Panc1 (cell line): ENCODE measurements around the gene ELAPOR1. TPM values are rescaled to one million over a fixed set of nuclear protein-coding genes. Genes with fewer than 3 reads are reported as not detected.

Source experiments
- ATAC-seq: fragments of 200-7000 bp; cut with Tn5 transposase; 2 replicates; pipeline ENCODE4 v1.9.1; 2020; ENCODE audit warnings: mild to moderate bottlenecking, moderate library complexity
- BruUV-seq: library from RNA; stranded (reverse); fragments of 400-500 nt; replicated peaks from 2 replicates; lab custom pipeline; 2021; lab: Mats Ljungman, UMichigan
- CTCF ChIA-PET: fragments of 300-600 bp; sonication (Branson Sonifier 250); formaldehyde crosslinking; loops from one replicate; lab custom pipeline; 2022; ENCODE audit warnings: antibody characterized with exemption; lab: Charles Lee
- POLR2A ChIA-PET: fragments of 300-600 bp; sonication (Branson Sonifier 250); formaldehyde crosslinking; loops from one replicate; lab custom pipeline; 2022; ENCODE audit warnings: antibody characterized with exemption; lab: Charles Lee
- DNase-seq: peaks from one replicate; pipeline ENCODE4 v3.0.0-alpha.2; 2010; ENCODE audit warnings: low read depth, low spot score
- H3K27ac ChIP-seq: 2 replicates; pipeline ENCODE4 v1.5.1; 2011; ENCODE audit warnings: mild to moderate bottlenecking, low read length, inconsistent platforms
- H3K27me3 ChIP-seq: fragments of 200-500 bp; sonication (Bioruptor generic); 2 replicates; pipeline ENCODE4 v1.6.0; 2014; ENCODE audit warnings: low read length, inconsistent platforms; ENCODE audit not compliant: control insufficient read depth, insufficient read depth
- H3K36me3 ChIP-seq: fragments of 200-500 bp; sonication (Bioruptor generic); 2 replicates; pipeline ENCODE4 v1.5.1; 2014; ENCODE audit warnings: inconsistent platforms, mild to moderate bottlenecking, low read length, moderate library complexity; ENCODE audit not compliant: control insufficient read depth, insufficient read depth
- H3K4me1 ChIP-seq: 2 replicates; pipeline ENCODE4 v1.5.1; 2011; ENCODE audit warnings: inconsistent platforms, mild to moderate bottlenecking, low read length, moderate library complexity; ENCODE audit not compliant: control insufficient read depth, insufficient read depth
- H3K4me3 ChIP-seq, 2 experiments: 2 replicates each; pipeline ENCODE4 v1.5.1; 2011 to 2012; ENCODE audit warnings: low read depth in 2 of 2, low read length in 2 of 2, mild to moderate bottlenecking in 2 of 2, inconsistent platforms in 1 of 2, moderate library complexity in 1 of 2
- H3K9me3 ChIP-seq: fragments of 200-500 bp; sonication (Bioruptor generic); 2 replicates; pipeline ENCODE4 v1.5.1; 2014; ENCODE audit warnings: low read depth, mild to moderate bottlenecking, inconsistent platforms, low read length, moderate library complexity; ENCODE audit not compliant: control insufficient read depth, insufficient read depth
- POLR2AphosphoS5 ChIP-seq: IDR thresholded peaks from 2 replicates; pipeline ENCODE4 v1.6.1; 2012; ENCODE audit warnings: mild to moderate bottlenecking, low read depth, low read length, moderate library complexity
- SIN3A ChIP-seq: IDR thresholded peaks from 2 replicates; pipeline ENCODE4 v1.6.1; 2012; ENCODE audit warnings: low read depth, mild to moderate bottlenecking, low read length, moderate library complexity, borderline replicate concordance; ENCODE audit not compliant: insufficient read depth
- TCF7L2 ChIP-seq: IDR thresholded peaks from 2 replicates; pipeline ENCODE4 v1.6.1; 2011; ENCODE audit warnings: mild to moderate bottlenecking, low read depth, low read length, inconsistent platforms
- in situ Hi-C: cut with HindIII; loops from 2 replicates; pipeline ENCODE4 v1.10.0; 2016; ENCODE audit warnings: low sequenced_read_pairs, low pct_unique_long_range_greater_than_20kb
- intact Hi-C: fragments of 100-400 bp; cut with micrococcal nuclease; formaldehyde crosslinking; loops from one replicate; pipeline ENCODE4 v1.10.0; 2022; ENCODE audit not compliant: unreplicated experiment
- total RNA-seq: library from RNA; stranded (reverse); gene quantifications from one replicate; pipeline ENCODE4 v1.2.1, GENCODE V29; 2021; ENCODE audit not compliant: unreplicated experiment
- TF ChIP-seq, protein P1 (sequence below), 2 experiments: IDR thresholded peaks; 2 replicates each; pipeline ENCODE4 v1.6.1; 2011 to 2012; ENCODE audit warnings: low read depth in 2 of 2, control low read depth in 1 of 2, low read length in 1 of 2, mild to moderate bottlenecking in 1 of 2, moderate library complexity in 1 of 2; ENCODE audit not compliant: insufficient read depth in 1 of 2
- TF ChIP-seq, protein P2 (sequence below): fragments of 450-650 bp; IDR thresholded peaks from 2 replicates; pipeline ENCODE4 v1.5.1; 2017; ENCODE audit warnings: mild to moderate bottlenecking

ELAPOR1 gene
- total RNA-seq, 1 experiment from 2014 or later: 0.28 TPM

DNA sequence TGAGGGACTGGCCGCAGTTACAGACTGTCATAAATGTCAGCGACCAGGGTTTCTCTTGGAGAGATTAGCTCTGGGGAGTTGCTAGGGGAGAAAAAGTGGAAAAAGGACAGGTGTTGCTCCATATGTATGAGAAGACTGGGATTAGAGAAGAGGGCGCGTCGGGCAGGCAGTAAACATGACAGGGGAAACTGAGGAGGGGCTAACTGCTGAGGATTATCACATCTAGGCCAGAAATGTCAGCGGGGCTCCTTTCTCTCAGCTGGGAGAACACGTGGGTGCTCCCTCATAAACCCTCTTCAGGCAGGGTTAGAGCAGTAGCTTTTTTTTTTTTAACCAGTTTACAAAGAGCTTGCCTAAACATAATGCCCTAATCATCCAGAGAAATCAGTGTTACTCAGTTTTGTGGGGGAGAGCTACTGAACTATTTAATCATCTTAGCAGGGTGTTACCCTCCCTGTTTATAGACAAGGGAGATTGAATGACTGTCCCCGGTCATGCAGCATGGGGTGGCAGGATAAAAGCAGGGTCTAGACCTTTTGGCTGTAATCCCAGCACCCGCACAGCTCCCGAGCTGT, 35.2 kb downstream of the ELAPOR1 start:
- H3K27ac ChIP-seq: no peak overlapping the region
- ChIA-PET CTCF (no interaction called here), POLR2A (no interaction called here)
- no peak overlapping the region for H3K4me3 ChIP-seq
- BruUV-seq: no TSS peak
- ATAC-seq (no peak), DNase-seq (no peak)
- H3K27me3 ChIP-seq: no peaks in the 10 kb centered on the region
- H3K4me1 ChIP-seq: no peaks in the 10 kb centered on the region
- H3K36me3 ChIP-seq: no peaks in the 10 kb centered on the region
- no peaks in the 10 kb centered on the region for H3K9me3 ChIP-seq
- intact Hi-C loops: no loop called here
- TF ChIP-seq POLR2AphosphoS5 (no peak), TCF7L2 (no peak)
- TF ChIP-seq, protein P1, sequence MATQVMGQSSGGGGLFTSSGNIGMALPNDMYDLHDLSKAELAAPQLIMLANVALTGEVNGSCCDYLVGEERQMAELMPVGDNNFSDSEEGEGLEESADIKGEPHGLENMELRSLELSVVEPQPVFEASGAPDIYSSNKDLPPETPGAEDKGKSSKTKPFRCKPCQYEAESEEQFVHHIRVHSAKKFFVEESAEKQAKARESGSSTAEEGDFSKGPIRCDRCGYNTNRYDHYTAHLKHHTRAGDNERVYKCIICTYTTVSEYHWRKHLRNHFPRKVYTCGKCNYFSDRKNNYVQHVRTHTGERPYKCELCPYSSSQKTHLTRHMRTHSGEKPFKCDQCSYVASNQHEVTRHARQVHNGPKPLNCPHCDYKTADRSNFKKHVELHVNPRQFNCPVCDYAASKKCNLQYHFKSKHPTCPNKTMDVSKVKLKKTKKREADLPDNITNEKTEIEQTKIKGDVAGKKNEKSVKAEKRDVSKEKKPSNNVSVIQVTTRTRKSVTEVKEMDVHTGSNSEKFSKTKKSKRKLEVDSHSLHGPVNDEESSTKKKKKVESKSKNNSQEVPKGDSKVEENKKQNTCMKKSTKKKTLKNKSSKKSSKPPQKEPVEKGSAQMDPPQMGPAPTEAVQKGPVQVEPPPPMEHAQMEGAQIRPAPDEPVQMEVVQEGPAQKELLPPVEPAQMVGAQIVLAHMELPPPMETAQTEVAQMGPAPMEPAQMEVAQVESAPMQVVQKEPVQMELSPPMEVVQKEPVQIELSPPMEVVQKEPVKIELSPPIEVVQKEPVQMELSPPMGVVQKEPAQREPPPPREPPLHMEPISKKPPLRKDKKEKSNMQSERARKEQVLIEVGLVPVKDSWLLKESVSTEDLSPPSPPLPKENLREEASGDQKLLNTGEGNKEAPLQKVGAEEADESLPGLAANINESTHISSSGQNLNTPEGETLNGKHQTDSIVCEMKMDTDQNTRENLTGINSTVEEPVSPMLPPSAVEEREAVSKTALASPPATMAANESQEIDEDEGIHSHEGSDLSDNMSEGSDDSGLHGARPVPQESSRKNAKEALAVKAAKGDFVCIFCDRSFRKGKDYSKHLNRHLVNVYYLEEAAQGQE (IDR thresholded peaks at IDR 0.05; ENCODE audit: insufficient read depth in 1 of 2, low read depth in 2 of 2, low read length in 1 of 2): no peak
- TF ChIP-seq, protein P2, sequence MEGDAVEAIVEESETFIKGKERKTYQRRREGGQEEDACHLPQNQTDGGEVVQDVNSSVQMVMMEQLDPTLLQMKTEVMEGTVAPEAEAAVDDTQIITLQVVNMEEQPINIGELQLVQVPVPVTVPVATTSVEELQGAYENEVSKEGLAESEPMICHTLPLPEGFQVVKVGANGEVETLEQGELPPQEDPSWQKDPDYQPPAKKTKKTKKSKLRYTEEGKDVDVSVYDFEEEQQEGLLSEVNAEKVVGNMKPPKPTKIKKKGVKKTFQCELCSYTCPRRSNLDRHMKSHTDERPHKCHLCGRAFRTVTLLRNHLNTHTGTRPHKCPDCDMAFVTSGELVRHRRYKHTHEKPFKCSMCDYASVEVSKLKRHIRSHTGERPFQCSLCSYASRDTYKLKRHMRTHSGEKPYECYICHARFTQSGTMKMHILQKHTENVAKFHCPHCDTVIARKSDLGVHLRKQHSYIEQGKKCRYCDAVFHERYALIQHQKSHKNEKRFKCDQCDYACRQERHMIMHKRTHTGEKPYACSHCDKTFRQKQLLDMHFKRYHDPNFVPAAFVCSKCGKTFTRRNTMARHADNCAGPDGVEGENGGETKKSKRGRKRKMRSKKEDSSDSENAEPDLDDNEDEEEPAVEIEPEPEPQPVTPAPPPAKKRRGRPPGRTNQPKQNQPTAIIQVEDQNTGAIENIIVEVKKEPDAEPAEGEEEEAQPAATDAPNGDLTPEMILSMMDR: no peak
- in situ Hi-C loops: no loop called here

DNA sequence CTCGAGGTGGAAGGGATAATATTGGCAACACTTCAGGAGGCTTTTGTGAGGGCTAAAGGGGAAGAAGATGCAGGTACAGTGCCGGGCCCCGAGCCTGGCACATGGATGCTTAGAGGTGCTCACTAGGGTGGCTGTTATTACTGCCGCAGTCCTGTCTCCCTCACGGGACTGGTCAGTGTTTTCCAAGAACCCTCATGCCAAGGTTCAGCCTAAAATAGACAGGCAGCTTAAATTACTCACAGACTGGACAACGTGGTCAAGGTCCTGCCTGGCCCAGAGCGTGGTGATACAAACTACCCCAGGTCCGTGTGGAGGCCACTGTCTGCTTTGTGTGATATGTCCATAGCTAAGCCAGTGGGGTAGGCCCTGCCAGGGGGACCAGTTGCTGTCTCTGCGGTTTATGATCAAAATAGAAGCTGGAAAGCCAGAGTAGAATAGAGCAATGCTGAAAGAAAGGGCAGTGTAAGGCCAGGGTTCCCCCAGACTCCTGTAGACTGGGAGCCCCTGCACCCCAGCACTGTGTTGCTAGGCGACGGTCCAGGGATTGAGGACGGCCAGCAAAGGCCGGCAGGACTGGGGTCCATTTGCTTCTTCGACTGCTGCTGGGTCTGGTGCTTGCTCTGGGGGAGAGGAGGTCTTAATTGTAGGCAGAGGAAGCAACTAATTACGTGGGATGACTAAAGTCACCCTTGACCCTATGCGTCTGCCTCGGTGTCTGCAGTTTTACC, 36.1 kb downstream of the ELAPOR1 start:
- Histone ChIP-seq H3K4me1 (no peaks in the 10 kb centered on the region), H3K9me3 (no peaks in the 10 kb centered on the region), H3K4me3 (no peak overlapping the region), H3K27me3 (no peaks in the 10 kb centered on the region), H3K36me3 (no peaks in the 10 kb centered on the region), H3K27ac (no peak overlapping the region)
- BruUV-seq: no TSS peak
- POLR2A ChIA-PET: no interaction called here
- in situ Hi-C loops: no loop called here
- DNase-seq: no peak
- no peak for ATAC-seq
- no peak for TF ChIP-seq POLR2AphosphoS5
- no peak for TF ChIP-seq TCF7L2
- TF ChIP-seq, protein P2: no peak
- TF ChIP-seq SIN3A: no peak
- TF ChIP-seq, protein P1 (IDR thresholded peaks at IDR 0.05; ENCODE audit: insufficient read depth in 1 of 2, low read depth in 2 of 2, low read length in 1 of 2): no peak
- CTCF ChIA-PET: no interaction called here
- intact Hi-C loops: no loop called here
